Measurements from ENCODE around the gene HELZ2.

DNA sequence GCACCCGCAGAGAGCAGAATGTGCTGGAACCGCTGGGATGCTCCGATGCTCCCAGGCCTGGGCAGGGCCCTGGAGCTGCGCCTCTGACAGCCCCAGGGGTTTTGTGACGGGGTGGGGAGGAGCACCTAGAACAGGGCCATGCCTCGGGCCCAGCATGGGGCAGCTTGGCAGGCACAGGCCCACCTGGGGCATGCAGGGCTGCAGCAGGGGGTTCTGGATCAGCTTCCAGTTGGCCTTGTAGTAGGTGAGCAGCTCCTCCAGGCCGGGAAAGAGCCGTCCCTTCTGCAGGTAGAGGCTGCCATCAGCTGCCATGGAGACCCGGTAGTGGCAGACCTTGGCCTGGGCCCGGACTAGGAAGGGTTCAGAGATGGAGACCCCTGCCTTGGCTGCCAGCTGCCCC is 30.9 kb downstream of the HELZ2 start:
- TF ChIP-seq POLR2A (IDR thresholded peaks at IDR 0.05): no peak
- TF ChIP-seq, protein P1, sequence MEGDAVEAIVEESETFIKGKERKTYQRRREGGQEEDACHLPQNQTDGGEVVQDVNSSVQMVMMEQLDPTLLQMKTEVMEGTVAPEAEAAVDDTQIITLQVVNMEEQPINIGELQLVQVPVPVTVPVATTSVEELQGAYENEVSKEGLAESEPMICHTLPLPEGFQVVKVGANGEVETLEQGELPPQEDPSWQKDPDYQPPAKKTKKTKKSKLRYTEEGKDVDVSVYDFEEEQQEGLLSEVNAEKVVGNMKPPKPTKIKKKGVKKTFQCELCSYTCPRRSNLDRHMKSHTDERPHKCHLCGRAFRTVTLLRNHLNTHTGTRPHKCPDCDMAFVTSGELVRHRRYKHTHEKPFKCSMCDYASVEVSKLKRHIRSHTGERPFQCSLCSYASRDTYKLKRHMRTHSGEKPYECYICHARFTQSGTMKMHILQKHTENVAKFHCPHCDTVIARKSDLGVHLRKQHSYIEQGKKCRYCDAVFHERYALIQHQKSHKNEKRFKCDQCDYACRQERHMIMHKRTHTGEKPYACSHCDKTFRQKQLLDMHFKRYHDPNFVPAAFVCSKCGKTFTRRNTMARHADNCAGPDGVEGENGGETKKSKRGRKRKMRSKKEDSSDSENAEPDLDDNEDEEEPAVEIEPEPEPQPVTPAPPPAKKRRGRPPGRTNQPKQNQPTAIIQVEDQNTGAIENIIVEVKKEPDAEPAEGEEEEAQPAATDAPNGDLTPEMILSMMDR (IDR thresholded peaks at IDR 0.05): no peak
